AG10803 (cell line): ENCODE data around the gene ATG7.
A peak's percentile ranks its signal among the peaks of the same experiment; 100 is the strongest.
"Not testable (repeated sequence)": the region's sequence is repeated elsewhere in the genome, so short reads cannot be mapped to it uniquely, and the experiment has no call there.

Experiments
- DNase-seq: peaks from one replicate; pipeline ENCODE4 v3.0.0; 2010; ENCODE audit warnings: low read depth
- H3K4me3 ChIP-seq: 2 replicates; pipeline ENCODE4 v1.5.1; 2011; ENCODE audit warnings: mild to moderate bottlenecking, low read length, control low read depth
- CTCF ChIP-seq: conservative IDR thresholded peaks from 2 replicates; pipeline ENCODE4 v1.5.1; 2011; ENCODE audit warnings: mild to moderate bottlenecking, low read length, control low read depth, inconsistent platforms

ATG7 gene

DNA sequence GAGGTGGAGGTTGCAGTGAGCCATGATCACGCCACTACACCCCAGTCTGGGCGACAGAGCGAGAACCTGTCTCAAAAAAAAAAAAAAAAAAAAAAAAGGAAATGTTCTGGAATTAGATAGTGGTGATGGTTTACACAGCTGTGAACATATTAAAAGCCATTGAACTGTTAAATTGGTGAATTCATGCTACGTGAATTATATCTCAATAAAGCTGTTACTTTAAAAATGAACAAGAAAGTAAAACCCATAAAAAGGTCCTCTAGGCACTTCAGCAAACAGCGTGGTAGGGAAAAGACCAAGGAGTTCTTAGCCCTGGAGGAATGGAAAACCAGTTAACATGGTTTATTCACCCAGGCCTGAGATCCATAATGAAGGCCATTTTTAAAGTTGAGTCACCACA is 180.1 kb downstream of the ATG7 start:
- H3K4me3 ChIP-seq, result no peak overlapping the region
- TF ChIP-seq CTCF, result no peak
- DNase-seq, result no peak

- DNase-seq, result peak; percentile 65
- H3K4me3 ChIP-seq, result no peak overlapping the region
- no peak for TF ChIP-seq CTCF
These were observed 181.0 kb downstream of the ATG7 start for GRCh38 chr3:11452885-11453847.

GRCh38 chr3:11455956-11456355 is 183.8 kb downstream of the ATG7 start:
- TF ChIP-seq CTCF, result no peak
- no peak for DNase-seq

DNA sequence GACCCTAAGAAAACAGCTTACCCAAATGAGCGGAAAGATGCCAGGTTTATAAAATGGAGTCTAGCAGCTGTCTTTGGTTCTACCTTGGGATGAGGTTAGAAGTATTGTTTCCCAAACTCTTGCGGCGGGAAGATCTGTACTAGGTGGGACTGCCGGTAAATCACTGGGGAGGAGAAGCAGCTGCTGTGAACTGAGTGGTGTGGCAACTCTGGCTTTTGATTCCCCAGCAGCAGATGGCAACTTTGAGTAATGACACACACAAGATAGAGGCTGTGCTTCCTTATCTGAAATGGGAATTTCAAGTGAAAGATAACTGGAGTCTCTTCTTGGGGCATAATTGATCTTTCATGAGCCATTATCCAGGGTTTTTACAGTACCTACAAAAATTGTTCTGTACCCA is 184.9 kb downstream of the ATG7 start:
- no peak for TF ChIP-seq CTCF
- DNase-seq, result no peak
- no peak overlapping the region for H3K4me3 ChIP-seq

More at GRCh38 chr3:11455956-11456355, 183.8 kb downstream of the ATG7 start:
- H3K4me3 ChIP-seq, result no peak overlapping the region

GRCh38 chr3:11459186-11459824 is 187.1 kb downstream of the ATG7 start:
- DNase-seq, result peak; percentile 37
- no peak for TF ChIP-seq CTCF

GRCh38 chr3:11461226-11461625 is 189.0 kb downstream of the ATG7 start:
- no peak for DNase-seq
- no peak for TF ChIP-seq CTCF

More at GRCh38 chr3:11459186-11459824, 187.1 kb downstream of the ATG7 start:
- H3K4me3 ChIP-seq, result no peak overlapping the region

GRCh38 chr3:11462673-11463072 is 190.5 kb downstream of the ATG7 start:
- not testable (repeated sequence) for DNase-seq, H3K4me3 ChIP-seq

More at GRCh38 chr3:11461226-11461625, 189.0 kb downstream of the ATG7 start:
- H3K4me3 ChIP-seq, result no peak overlapping the region
